GM21447 (cell line): Measurements from ENCODE around the gene MMP3.

Source experiments
- ATAC-seq: cut with Tn5 transposase; IDR thresholded peaks from one replicate; pipeline ENCODE4 v1.9.1; 2021; ENCODE audit not compliant: unreplicated experiment

The MMP3 gene

GRCh38 chr11:102792604-102793003 is 50.8 kb downstream of the MMP3 start:
- no peak for ATAC-seq

DNA sequence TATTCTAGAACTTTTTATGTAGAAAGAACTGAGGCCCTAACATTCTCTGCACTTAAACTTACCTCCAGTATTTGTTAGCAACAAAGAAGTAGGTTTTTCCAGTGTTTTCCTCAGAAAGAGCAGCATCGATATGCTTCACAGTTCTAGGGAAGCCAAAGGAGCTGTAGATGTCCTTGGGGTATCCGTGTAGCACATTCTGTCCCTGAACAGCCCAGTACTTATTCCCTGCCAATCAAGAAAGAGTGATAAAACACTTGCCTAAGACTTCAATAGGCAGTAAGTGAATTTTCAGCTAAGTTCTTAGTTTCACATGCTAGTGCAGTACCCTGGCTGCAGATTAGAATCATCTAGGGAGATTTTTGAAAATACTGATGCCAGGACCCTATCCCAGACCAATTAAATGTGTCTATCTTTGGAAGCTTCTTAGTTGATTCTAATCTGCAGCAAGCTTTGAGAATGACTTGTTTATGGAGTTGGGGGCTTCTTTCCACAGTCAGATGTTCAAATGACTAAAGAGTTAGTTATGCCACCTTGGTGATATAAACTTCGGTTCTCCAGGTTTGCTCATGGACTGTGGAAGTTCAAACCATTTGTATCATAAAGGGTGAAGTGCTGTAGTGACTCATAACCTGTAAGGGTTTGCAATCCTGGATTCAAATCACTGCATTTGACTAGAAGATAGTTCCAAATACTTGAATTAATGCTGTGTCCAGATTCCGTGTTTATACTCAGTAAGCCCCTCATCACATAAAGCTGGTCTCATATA is 52.0 kb downstream of the MMP3 start:
- ATAC-seq = no peak

- no peak for ATAC-seq
Observed at GRCh38 chr11:102788334-102788995, 54.9 kb downstream of the MMP3 start.
